Measurements from ENCODE around the gene GANAB. TPM values are rescaled to one million over a fixed set of nuclear protein-coding genes. Genes with fewer than 3 reads are reported as not detected.

Gene GANAB
- total RNA-seq, 4 donors from 2014 or later = 41.3 to 65.1 (median 59.5) TPM

DNA sequence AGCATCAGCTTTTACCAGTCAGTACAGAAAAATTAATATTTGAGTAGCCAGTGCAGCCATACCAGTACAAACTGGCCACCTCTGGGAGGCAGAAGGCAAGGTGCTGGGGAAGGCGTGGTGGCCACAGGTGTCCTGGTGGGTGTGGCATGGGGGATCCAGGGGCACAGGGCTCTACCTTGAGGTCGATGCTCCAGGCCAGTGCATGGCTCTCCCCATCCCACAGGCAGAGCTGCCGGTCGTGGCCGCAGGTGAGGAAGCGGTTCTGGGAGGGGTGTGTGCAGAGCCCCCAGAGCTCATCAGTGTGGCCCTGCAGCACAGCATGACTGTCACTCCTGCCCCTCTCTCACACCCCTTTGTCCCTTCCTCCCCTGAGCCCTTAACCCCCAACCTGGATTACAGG, 40.9 kb downstream of the GANAB start:
- TF ChIP-seq, protein P1, sequence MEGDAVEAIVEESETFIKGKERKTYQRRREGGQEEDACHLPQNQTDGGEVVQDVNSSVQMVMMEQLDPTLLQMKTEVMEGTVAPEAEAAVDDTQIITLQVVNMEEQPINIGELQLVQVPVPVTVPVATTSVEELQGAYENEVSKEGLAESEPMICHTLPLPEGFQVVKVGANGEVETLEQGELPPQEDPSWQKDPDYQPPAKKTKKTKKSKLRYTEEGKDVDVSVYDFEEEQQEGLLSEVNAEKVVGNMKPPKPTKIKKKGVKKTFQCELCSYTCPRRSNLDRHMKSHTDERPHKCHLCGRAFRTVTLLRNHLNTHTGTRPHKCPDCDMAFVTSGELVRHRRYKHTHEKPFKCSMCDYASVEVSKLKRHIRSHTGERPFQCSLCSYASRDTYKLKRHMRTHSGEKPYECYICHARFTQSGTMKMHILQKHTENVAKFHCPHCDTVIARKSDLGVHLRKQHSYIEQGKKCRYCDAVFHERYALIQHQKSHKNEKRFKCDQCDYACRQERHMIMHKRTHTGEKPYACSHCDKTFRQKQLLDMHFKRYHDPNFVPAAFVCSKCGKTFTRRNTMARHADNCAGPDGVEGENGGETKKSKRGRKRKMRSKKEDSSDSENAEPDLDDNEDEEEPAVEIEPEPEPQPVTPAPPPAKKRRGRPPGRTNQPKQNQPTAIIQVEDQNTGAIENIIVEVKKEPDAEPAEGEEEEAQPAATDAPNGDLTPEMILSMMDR (IDR thresholded peaks at IDR 0.05 in 4 of 5, conservative IDR thresholded peaks at IDR 0.05 in 1 of 5) = no peak
- TF ChIP-seq POLR2A (IDR thresholded peaks at IDR 0.05) = no peak

DNA sequence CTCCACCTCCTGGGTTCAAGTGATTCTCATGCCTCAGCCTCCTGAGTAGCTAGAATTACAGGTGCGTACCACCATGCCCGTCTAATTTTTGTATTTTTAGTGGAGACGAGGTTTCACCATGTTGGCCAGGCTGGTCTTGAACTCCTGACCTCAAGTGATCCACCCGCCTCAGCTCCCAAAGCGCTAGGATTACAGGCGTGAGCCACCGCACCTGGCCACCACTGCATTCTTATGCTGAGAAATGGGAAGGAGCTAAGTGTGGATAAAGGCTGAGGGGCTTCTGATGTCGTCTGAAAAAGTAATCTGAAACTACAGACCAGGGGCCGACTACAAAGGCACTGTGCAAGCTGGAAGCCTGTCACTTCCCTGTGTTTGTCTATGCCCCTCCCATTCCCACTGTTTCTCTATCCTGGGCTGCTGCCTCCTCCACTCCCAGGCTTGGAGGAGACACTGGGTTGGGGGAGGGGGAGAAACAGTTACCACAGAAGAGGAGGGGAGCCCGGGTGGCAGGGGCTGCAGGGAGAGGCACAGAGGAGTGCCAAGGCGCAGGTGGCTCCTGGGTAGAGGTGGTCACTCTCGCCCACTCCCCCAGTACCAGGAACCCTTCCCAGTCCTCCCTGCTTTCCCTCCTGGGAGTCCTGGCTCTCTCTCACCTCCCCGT, 41.8 kb downstream of the GANAB start:
- no peaks in the 10 kb centered on the region for H3K27me3 ChIP-seq
- H3K27ac ChIP-seq = no peak overlapping the region
- peaks cover 0 to 15% of the 10 kb centered on the region in 2 donors for H3K36me3 ChIP-seq
- ATAC-seq = no peak
- intact Hi-C loops (cut with DNase I; ENCODE audit: low total_unique reads) = loop anchor here (5.0 kb wide), 5 partner anchors 42 to 207 kb away; partner anchors contain the start of genes BSCL2, GNG3 and UBXN1
- H3K4me1 ChIP-seq = peaks cover 13 to 16% of the 10 kb centered on the region in 2 donors
- in situ Hi-C loops (cut with MboI; ENCODE audit: low sequenced_read_pairs in 4 of 4) = loop anchor here in 1 of 4 donors (25.0 kb wide), 1 partner anchor 108 kb away; the partner anchor contains the start of genes BSCL2 and GNG3
- no peak for DNase-seq
- no peak overlapping the region for H3K4me3 ChIP-seq
- no peak for TF ChIP-seq POLR2A (IDR thresholded peaks at IDR 0.05)
- TF ChIP-seq, protein P1 (IDR thresholded peaks at IDR 0.05 in 4 of 5, conservative IDR thresholded peaks at IDR 0.05 in 1 of 5) = no peak
- no peaks in the 10 kb centered on the region for H3K9me3 ChIP-seq

More for the DNA sequence above, 40.9 kb downstream of the GANAB start:
- H3K27me3 ChIP-seq = no peaks in the 10 kb centered on the region
- no peak overlapping the region for H3K27ac ChIP-seq
- intact Hi-C loops (cut with DNase I; ENCODE audit: low total_unique reads) (no loop called here), in situ Hi-C loops (cut with MboI; ENCODE audit: low sequenced_read_pairs in 4 of 4) (loop anchor here in 1 of 4 donors (25.0 kb wide), 1 partner anchor 107 kb away; the partner anchor contains the start of genes BSCL2 and GNG3)
- ATAC-seq (no peak), DNase-seq (no peak)
- peaks cover 0 to 8% of the 10 kb centered on the region in 2 donors for H3K36me3 ChIP-seq
- no peaks in the 10 kb centered on the region for H3K9me3 ChIP-seq
- H3K4me1 ChIP-seq = peaks cover 6 to 7% of the 10 kb centered on the region in 2 donors
- H3K4me3 ChIP-seq = no peak overlapping the region

DNA sequence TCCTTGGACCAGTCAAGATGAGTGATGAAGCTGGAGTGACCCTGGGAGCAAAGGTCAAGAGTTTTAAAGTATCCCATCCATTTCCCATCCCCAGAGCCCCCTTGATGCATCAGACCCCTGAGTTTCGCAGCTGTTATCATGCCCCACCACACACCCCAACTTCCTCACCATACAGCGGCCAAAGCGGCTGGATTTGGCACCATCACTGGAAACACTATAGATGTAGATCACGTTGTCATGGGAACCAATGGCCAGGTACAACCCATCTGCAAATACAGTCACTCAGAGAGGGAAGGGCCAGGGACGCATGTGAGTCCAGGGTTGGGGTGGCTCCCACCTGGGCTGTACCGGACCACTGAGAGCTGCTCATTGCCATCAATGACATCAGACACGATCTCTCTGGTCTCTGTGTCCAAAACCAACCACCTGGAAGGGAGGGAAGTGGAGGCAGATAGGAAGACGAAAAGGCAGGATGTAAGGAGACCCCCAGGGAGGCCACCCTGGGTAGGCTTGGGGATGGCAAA, 42.6 kb downstream of the GANAB start:
- H3K27me3 ChIP-seq = no peaks in the 10 kb centered on the region
- TF ChIP-seq, protein P1 (IDR thresholded peaks at IDR 0.05 in 4 of 5, conservative IDR thresholded peaks at IDR 0.05 in 1 of 5) = no peak
- TF ChIP-seq POLR2A (IDR thresholded peaks at IDR 0.05) = no peak
- DNase-seq = no peak
- ATAC-seq = no peak
- no peaks in the 10 kb centered on the region for H3K9me3 ChIP-seq
- H3K4me3 ChIP-seq = no peak overlapping the region
- peaks cover 0 to 16% of the 10 kb centered on the region in 2 donors for H3K36me3 ChIP-seq
- H3K27ac ChIP-seq = no peak overlapping the region
- H3K4me1 ChIP-seq = peaks cover 17 to 23% of the 10 kb centered on the region in 2 donors
- intact Hi-C loops (cut with DNase I; ENCODE audit: low total_unique reads) (loop anchor here (5.0 kb wide), 5 partner anchors 42 to 207 kb away; partner anchors contain the start of genes BSCL2, GNG3 and UBXN1), in situ Hi-C loops (cut with MboI; ENCODE audit: low sequenced_read_pairs in 4 of 4) (loop anchor here in 1 of 4 donors (25.0 kb wide), 1 partner anchor 108 kb away; the partner anchor contains the start of genes BSCL2 and GNG3)

DNA sequence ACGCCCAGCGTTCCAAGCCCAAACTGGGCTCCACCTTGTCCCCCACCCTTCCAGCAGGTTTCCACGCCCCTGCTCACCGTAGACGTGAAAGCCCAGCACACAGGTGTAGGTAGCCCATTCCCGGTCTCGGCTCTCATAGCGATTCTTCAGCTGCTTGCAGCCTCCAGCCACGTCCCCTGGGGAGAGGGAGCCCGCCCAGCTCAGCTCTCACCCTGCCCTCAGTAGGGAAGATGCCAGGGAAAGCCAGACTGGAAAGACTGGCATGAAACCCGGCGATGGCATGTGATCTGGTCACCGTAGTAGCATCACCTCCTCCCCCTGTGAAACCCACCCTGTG, 43.4 kb downstream of the GANAB start:
- Histone ChIP-seq H3K4me3 (peak overlapping the region; percentile 84 to 99 (median 98)), H3K27me3 (no peaks in the 10 kb centered on the region), H3K4me1 (peaks cover 17 to 29% of the 10 kb centered on the region in 2 donors), H3K9me3 (no peaks in the 10 kb centered on the region), H3K27ac (peak overlapping the region; percentile 87 to 97 (median 94)), H3K36me3 (peaks cover 0 to 24% of the 10 kb centered on the region in 2 donors)
- ATAC-seq = no peak
- no peak for DNase-seq
- TF ChIP-seq, protein P1 (IDR thresholded peaks at IDR 0.05 in 4 of 5, conservative IDR thresholded peaks at IDR 0.05 in 1 of 5) = no peak
- no peak for TF ChIP-seq POLR2A (IDR thresholded peaks at IDR 0.05)
- in situ Hi-C loops (cut with MboI; ENCODE audit: low sequenced_read_pairs in 4 of 4) = loop anchor here in 1 of 4 donors (25.0 kb wide), 1 partner anchor 109 kb away; the partner anchor contains the start of genes BSCL2 and GNG3
- intact Hi-C loops (cut with DNase I; ENCODE audit: low total_unique reads) = loop anchor here (5.0 kb wide), 5 partner anchors 41 to 206 kb away; partner anchors contain the start of genes BSCL2, GNG3 and UBXN1
